AG04449 (cell line): ENCODE measurements around the gene NR5A1.

Source experiments
- CTCF ChIA-PET: fragments of 350-600 bp; formaldehyde crosslinking; extraction: SDS; loops from one replicate; lab custom pipeline; 2021; ENCODE audit warnings: antibody characterized with exemption; lab: Yijun Ruan, JAX
- POLR2A ChIA-PET: fragments of 400-600, 350-600 bp; formaldehyde crosslinking; extraction: SDS; loops from one replicate; lab custom pipeline; 2020; ENCODE audit warnings: antibody characterized with exemption, inconsistent platforms; lab: Yijun Ruan, JAX
- DNase-seq: peaks from one replicate; pipeline ENCODE4 v3.0.0-alpha.2; 2010; ENCODE audit warnings: low read depth, low spot score
- H3K4me3 ChIP-seq: 2 replicates; pipeline ENCODE4 v1.5.1; 2011; ENCODE audit warnings: low read depth, mild to moderate bottlenecking, control low read depth, low read length
- TF ChIP-seq, protein P1 (sequence below): IDR thresholded peaks from one replicate; pipeline ENCODE4 v1.5.1; 2011; ENCODE audit warnings: mild to moderate bottlenecking, moderate library complexity, low read length, control low read depth, inconsistent platforms; ENCODE audit not compliant: insufficient read depth; ENCODE audit errors: missing control alignments

NR5A1 gene

DNA sequence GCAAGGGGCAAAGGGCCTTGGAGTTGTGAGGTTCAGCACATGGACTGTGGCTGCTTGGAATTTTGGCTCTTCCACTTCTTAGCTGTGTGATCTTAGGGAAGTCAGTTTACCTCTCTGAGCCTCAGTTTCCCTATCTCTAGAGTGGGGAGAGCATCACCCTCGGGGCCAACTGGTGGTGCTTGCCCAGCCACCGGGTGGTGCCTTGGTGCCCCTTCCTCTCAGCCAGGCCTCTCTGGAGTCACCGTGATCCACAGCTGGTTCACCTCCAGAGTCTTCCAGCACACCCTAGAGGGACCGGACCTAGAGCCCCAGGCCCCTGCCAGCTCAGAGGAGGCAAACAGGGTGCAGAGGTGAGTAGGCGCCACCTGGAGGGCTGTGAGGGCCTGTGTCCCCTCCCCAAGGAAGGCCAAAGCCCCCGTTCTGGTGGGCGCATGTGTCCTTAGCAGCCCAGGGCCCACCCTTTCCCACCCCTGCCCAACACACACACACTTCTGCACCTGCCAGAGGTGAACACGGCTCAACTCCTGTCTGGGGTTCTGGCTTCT lies 49.2 kb downstream of the NR5A1 start:
- TF ChIP-seq, protein P1, sequence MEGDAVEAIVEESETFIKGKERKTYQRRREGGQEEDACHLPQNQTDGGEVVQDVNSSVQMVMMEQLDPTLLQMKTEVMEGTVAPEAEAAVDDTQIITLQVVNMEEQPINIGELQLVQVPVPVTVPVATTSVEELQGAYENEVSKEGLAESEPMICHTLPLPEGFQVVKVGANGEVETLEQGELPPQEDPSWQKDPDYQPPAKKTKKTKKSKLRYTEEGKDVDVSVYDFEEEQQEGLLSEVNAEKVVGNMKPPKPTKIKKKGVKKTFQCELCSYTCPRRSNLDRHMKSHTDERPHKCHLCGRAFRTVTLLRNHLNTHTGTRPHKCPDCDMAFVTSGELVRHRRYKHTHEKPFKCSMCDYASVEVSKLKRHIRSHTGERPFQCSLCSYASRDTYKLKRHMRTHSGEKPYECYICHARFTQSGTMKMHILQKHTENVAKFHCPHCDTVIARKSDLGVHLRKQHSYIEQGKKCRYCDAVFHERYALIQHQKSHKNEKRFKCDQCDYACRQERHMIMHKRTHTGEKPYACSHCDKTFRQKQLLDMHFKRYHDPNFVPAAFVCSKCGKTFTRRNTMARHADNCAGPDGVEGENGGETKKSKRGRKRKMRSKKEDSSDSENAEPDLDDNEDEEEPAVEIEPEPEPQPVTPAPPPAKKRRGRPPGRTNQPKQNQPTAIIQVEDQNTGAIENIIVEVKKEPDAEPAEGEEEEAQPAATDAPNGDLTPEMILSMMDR = no peak
- ChIA-PET POLR2A (no interaction called here), CTCF (no interaction called here)
- H3K4me3 ChIP-seq = no peak overlapping the region
- no peak for DNase-seq

DNA sequence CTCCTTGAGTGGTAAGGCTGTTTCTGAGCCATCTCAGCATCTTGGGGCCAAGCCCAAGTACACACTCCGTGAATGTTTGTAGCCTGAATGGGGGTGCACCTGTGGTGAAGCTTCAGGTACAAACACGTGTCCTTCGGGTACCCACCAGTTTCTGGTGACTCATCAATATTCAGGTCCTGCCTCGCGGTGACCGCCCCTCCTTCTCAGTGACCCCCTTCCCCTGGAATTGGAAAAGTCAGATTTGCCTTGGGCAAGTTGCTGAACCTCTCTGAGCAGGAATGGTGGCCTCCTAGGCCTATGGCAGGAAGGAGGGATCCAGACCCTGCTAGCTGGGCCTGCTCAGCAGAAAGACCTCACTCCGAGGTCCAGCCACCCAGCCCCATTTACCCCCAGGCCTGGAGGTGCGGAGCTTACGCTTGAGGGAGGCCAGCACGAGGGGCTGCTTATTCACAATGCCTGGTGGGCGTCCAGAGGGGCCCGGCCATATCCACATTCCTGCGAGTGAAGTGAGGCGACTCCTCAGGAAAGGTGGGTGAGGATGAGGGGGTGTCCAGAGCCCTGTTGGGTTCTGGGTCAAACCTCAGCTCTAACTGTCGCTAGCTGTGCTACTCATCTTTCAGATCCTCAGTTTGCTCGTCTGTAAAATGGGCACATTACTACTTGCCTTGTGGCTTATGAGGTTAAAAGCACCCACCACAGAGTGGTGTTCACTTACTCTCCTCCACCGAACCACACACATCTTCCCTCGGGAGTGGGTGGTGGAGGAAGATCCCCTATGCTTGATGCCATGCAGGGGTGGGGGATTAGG lies 49.9 kb downstream of the NR5A1 start:
- no peak for DNase-seq
- CTCF ChIA-PET = no interaction called here
- TF ChIP-seq, protein P1 = no peak
- H3K4me3 ChIP-seq = no peak overlapping the region
- POLR2A ChIA-PET = no interaction called here

DNA sequence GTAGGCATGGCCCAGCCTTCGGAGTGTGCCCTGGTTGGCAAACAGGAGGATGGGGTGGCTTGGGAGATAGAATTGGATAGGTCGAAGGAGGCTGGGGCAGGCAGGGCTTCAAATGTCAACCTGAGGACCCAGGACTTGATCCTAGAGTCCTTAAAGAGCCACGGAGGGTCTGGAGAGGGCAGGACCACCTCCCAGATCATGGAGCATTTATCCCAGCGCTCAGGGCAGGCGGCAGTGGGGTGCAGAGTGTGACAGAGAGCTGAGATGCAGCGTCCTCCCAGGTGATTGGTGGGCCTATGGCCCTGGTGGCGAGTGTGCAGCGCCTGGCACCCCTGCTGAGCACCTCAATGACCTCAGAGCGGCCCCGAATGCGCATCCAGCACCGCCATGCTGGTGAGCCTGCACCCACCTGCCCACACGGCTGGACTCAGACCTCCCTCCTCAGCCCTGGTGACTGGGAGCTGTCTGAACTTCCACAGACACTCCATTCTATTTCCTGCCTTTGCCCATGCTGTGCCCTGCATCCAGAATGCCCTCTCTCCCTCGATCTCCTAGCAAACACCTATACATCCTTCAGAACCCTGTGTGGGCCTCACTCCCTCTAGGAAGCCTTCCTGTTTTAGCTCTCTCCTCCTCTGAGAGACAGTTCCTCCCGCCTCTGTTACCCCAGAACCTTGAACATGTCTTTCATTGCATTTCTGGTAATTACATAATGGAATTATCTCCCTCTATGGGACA lies 50.7 kb downstream of the NR5A1 start:
- POLR2A ChIA-PET = no interaction called here
- CTCF ChIA-PET = interaction anchor here (0.9 to 1.1 kb wide), 2 partner anchors 9 to 80 kb away, joined by 3 read pairs; no protein-coding TSS in a partner anchor
- DNase-seq = no peak
- TF ChIP-seq, protein P1 = no peak
- no peak overlapping the region for H3K4me3 ChIP-seq

DNA sequence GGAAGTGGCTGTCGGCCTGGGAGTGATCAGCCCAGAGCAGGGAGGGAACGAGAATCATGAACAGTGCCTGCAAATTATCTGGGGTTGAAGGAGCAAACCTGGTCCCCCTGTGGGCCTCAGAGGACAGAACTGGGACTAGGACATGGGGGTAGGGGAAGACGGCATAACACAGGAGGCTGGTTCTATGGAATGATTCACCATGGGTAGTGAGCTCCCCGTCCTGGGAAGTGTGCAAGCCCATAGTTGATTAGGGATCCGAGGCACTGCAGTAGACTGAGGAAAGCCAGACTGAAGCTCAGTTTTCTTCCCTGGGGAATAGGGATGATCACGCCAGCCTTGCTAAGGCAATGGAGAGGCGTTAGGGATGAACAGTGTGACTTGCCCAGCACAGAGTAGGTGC lies 51.4 kb downstream of the NR5A1 start:
- TF ChIP-seq, protein P1 = no peak
- H3K4me3 ChIP-seq = no peak overlapping the region
- POLR2A ChIA-PET = no interaction called here
- CTCF ChIA-PET = interaction anchor here (0.9 to 1.8 kb wide), 3 partner anchors 8 to 81 kb away, joined by 3 to 4 read pairs (median 3); no protein-coding TSS in a partner anchor
- DNase-seq = no peak

DNA sequence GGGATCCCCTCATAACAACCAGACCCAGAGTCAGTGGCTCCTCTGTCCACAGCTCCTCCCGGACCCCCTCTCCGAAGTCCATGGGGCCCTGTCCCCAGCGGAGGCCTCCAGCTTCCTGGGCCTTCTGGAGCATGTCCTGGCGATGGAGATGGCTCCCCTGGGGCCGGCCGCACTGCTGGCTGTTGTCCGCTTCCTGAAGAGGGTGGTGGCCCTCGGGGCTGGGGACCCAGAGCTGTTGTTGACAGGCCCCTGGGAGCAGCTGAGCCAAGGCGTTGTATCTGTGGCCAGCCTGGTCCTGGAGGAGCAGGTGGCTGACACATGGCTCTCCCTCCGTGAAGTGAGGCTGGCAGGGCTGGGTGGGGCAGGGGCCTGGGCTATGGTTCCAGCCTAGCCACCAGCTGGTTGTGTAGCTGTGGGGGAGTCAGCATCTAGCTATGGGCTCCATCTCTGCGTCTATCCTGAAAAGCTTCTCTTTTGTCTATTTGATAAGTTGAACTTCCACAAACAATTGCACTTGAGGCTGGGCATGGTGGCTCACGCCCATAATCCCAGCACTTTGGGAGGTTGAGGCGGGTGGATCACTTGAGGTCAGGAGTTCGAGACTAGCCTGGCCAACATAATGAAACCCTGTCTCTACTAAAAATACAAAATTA lies 52.3 kb downstream of the NR5A1 start:
- TF ChIP-seq, protein P1 = no peak
- POLR2A ChIA-PET = no interaction called here
- no peak for DNase-seq
- CTCF ChIA-PET = interaction anchor here (1.1 to 1.8 kb wide), 2 partner anchors 81 to 82 kb away, joined by 3 to 4 read pairs; no protein-coding TSS in a partner anchor
- H3K4me3 ChIP-seq = no peak overlapping the region
